Body of pancreas (tissue), 4 donors: ENCODE data around the gene NUP42.

Source experiments
- CTCF ChIP-seq, 7 experiments: fragments of 450-650 bp in 4 of 7; fragments of 200-600 bp in 3 of 7; sonication (generic) in 3 of 7; IDR thresholded peaks; one replicate each; pipeline ENCODE4 v1.5.1; 2016 to 2019; ENCODE audit warnings: antibody characterized with exemption in 7 of 7
- POLR2A ChIP-seq, 3 donors: fragments of 450-650 bp; IDR thresholded peaks; one replicate each; pipeline ENCODE4 v1.6.1; 2016; ENCODE audit warnings: antibody characterized with exemption in 3 of 3, mild to moderate bottlenecking in 2 of 3

- TF ChIP-seq CTCF (IDR thresholded peaks at IDR 0.05) (no peak), POLR2A (IDR thresholded peaks at IDR 0.05) (no peak)
Measured at GRCh38 chr7:23214938-23215337, 33.1 kb downstream of the NUP42 start.
